ENCODE data around the gene FAM171A1. TPM values are rescaled to one million over a fixed set of nuclear protein-coding genes. Genes with fewer than 3 reads are reported as not detected.
"Not testable (repeated sequence)": the region's sequence is repeated elsewhere in the genome, so short reads cannot be mapped to it uniquely, and the experiment has no call there.

Gene FAM171A1
- total RNA-seq, 1 experiment from 2014 or later = 46.5 TPM

- ChIA-PET POLR2A (ENCODE audit: low non-redundant PET) (no interaction called here), CTCF (no interaction called here)
- Histone ChIP-seq H3K9me3 (ENCODE audit: low read depth, low read length, poor library complexity, severe bottlenecking) (no peaks in the 10 kb centered on the region), H3K4me1 (ENCODE audit: insufficient read depth, low read length, poor library complexity, severe bottlenecking) (no peaks in the 10 kb centered on the region), H3K27me3 (replicated peaks; ENCODE audit: insufficient read depth, low read depth, low read length, poor library complexity) (no peaks in the 10 kb centered on the region), H3K4me3 (ENCODE audit: low read depth, low read length, poor library complexity, severe bottlenecking) (no peak overlapping the region), H3K36me3 (ENCODE audit: insufficient read depth, low read length, poor library complexity, severe bottlenecking) (no peaks in the 10 kb centered on the region), H3K27ac (ENCODE audit: low read depth, low read length, poor library complexity, severe bottlenecking) (no peak overlapping the region)
- intact Hi-C loops (cut with micrococcal nuclease; ENCODE audit: unreplicated experiment) = no loop called here
- no TSS peak for BruUV-seq (replicated peaks)
- no peak for DNase-seq (ENCODE audit: low spot score)
- TF ChIP-seq CTCF (conservative IDR thresholded peaks at IDR 0.05; ENCODE audit: low read depth, low read length) = no peak
- TF ChIP-seq EZH2 (IDR thresholded peaks at IDR 0.05; ENCODE audit: borderline replicate concordance, low read depth, low read length, poor library complexity, severe bottlenecking) = no peak
Observed at GRCh38 chr10:15333909-15334649, 37.0 kb downstream of the FAM171A1 start.

- intact Hi-C loops (cut with micrococcal nuclease; ENCODE audit: unreplicated experiment); H3K36me3 ChIP-seq (ENCODE audit: insufficient read depth, low read length, poor library complexity, severe bottlenecking); POLR2A ChIA-PET (ENCODE audit: low non-redundant PET); H3K4me3 ChIP-seq (ENCODE audit: low read depth, low read length, poor library complexity, severe bottlenecking); CTCF ChIA-PET; BruUV-seq (replicated peaks); H3K4me1 ChIP-seq (ENCODE audit: insufficient read depth, low read length, poor library complexity, severe bottlenecking); DNase-seq (ENCODE audit: low spot score); H3K9me3 ChIP-seq (ENCODE audit: low read depth, low read length, poor library complexity, severe bottlenecking); H3K27ac ChIP-seq (ENCODE audit: low read depth, low read length, poor library complexity, severe bottlenecking); H3K27me3 ChIP-seq (replicated peaks; ENCODE audit: insufficient read depth, low read depth, low read length, poor library complexity): not testable (repeated sequence)
Observed at GRCh38 chr10:15333181-15333580, 37.9 kb downstream of the FAM171A1 start.

GRCh38 chr10:15331461-15331860, 39.6 kb downstream of the FAM171A1 start:
- no peak overlapping the region for H3K4me3 ChIP-seq (ENCODE audit: low read depth, low read length, poor library complexity, severe bottlenecking)
- no peaks in the 10 kb centered on the region for H3K4me1 ChIP-seq (ENCODE audit: insufficient read depth, low read length, poor library complexity, severe bottlenecking)
- no TSS peak for BruUV-seq (replicated peaks)
- CTCF ChIA-PET = no interaction called here
- no peak for DNase-seq (ENCODE audit: low spot score)
- POLR2A ChIA-PET (ENCODE audit: low non-redundant PET) = no interaction called here
- no peak overlapping the region for H3K27ac ChIP-seq (ENCODE audit: low read depth, low read length, poor library complexity, severe bottlenecking)
- H3K27me3 ChIP-seq (replicated peaks; ENCODE audit: insufficient read depth, low read depth, low read length, poor library complexity) = no peaks in the 10 kb centered on the region
- TF ChIP-seq EZH2 (IDR thresholded peaks at IDR 0.05; ENCODE audit: borderline replicate concordance, low read depth, low read length, poor library complexity, severe bottlenecking) (no peak), CTCF (conservative IDR thresholded peaks at IDR 0.05; ENCODE audit: low read depth, low read length) (no peak)
- H3K36me3 ChIP-seq (ENCODE audit: insufficient read depth, low read length, poor library complexity, severe bottlenecking) = no peaks in the 10 kb centered on the region
- H3K9me3 ChIP-seq (ENCODE audit: low read depth, low read length, poor library complexity, severe bottlenecking) = no peaks in the 10 kb centered on the region
- intact Hi-C loops (cut with micrococcal nuclease; ENCODE audit: unreplicated experiment) = no loop called here

- H3K36me3 ChIP-seq (ENCODE audit: insufficient read depth, low read length, poor library complexity, severe bottlenecking) = no peaks in the 10 kb centered on the region
- TF ChIP-seq CTCF (conservative IDR thresholded peaks at IDR 0.05; ENCODE audit: low read depth, low read length) = no peak
- TF ChIP-seq EZH2 (IDR thresholded peaks at IDR 0.05; ENCODE audit: borderline replicate concordance, low read depth, low read length, poor library complexity, severe bottlenecking) = no peak
- H3K4me3 ChIP-seq (ENCODE audit: low read depth, low read length, poor library complexity, severe bottlenecking) = no peak overlapping the region
- BruUV-seq (replicated peaks) = no TSS peak
- CTCF ChIA-PET = interaction anchor here (0.7 kb wide), 1 partner anchor 113 kb away, joined by 6 read pairs; no protein-coding TSS in a partner anchor
- DNase-seq (ENCODE audit: low spot score) = no peak
- H3K4me1 ChIP-seq (ENCODE audit: insufficient read depth, low read length, poor library complexity, severe bottlenecking) = peaks cover 13% of the 10 kb centered on the region
- H3K27me3 ChIP-seq (replicated peaks; ENCODE audit: insufficient read depth, low read depth, low read length, poor library complexity) = no peaks in the 10 kb centered on the region
- POLR2A ChIA-PET (ENCODE audit: low non-redundant PET) = no interaction called here
- no peak overlapping the region for H3K27ac ChIP-seq (ENCODE audit: low read depth, low read length, poor library complexity, severe bottlenecking)
- H3K9me3 ChIP-seq (ENCODE audit: low read depth, low read length, poor library complexity, severe bottlenecking) = no peaks in the 10 kb centered on the region
- intact Hi-C loops (cut with micrococcal nuclease; ENCODE audit: unreplicated experiment) = no loop called here
Observed at GRCh38 chr10:15329437-15329836, 41.7 kb downstream of the FAM171A1 start.
